IMR-90 (cell line): Measurements from ENCODE around the gene EDIL3. TPM values are rescaled to one million over a fixed set of nuclear protein-coding genes. Genes with fewer than 3 reads are reported as not detected.

Experiments used
- ATAC-seq: fragments of 200-7000 bp; cut with Tn5 transposase; 2 replicates; pipeline ENCODE4 v1.9.1; 2020; ENCODE audit warnings: low read depth, mild to moderate bottlenecking, moderate library complexity
- BruUV-seq: library from RNA; stranded (reverse); fragments of 400-500 nt; replicated peaks from 2 replicates; lab custom pipeline; 2021; lab: Mats Ljungman, UMichigan
- CTCF ChIA-PET: fragments of 300-600 bp; formaldehyde crosslinking; extraction: SDS; loops from one replicate; lab custom pipeline; 2021; ENCODE audit warnings: antibody characterized with exemption; lab: Yijun Ruan, JAX
- POLR2A ChIA-PET: fragments of 300-600 bp; sonication (Branson Sonifier 250); formaldehyde crosslinking; loops from one replicate; lab custom pipeline; 2022; ENCODE audit warnings: antibody characterized with exemption; ENCODE audit not compliant: unreplicated experiment; lab: Charles Lee
- DNase-seq: peaks from one replicate; pipeline ENCODE4 v3.0.0; 2013
- H2AFZ ChIP-seq: replicated peaks from 2 replicates; pipeline ENCODE3; 2013; ENCODE audit warnings: low read length, mild to moderate bottlenecking; ENCODE audit not compliant: poor library complexity
- H2AK5ac ChIP-seq: 2 replicates; pipeline ENCODE4 v1.6.1; 2013; ENCODE audit warnings: low read depth, low read length, inconsistent platforms
- H2AK9ac ChIP-seq: replicated peaks from 2 replicates; pipeline ENCODE3; 2013; ENCODE audit warnings: mild to moderate bottlenecking, low read depth, low read length, moderate library complexity; ENCODE audit not compliant: poor library complexity
- H2BK120ac ChIP-seq: 2 replicates; pipeline ENCODE4 v1.6.1; 2013; ENCODE audit warnings: low read depth, low read length, inconsistent platforms
- H2BK15ac ChIP-seq: 3 replicates; pipeline ENCODE4 v1.6.1; 2013; ENCODE audit warnings: low read depth, low read length, inconsistent platforms
- H2BK20ac ChIP-seq: 2 replicates; pipeline ENCODE4 v1.6.1; 2013; ENCODE audit warnings: low read depth, mild to moderate bottlenecking, inconsistent platforms, low read length, moderate library complexity
- H2BK5ac ChIP-seq: 2 replicates; pipeline ENCODE4 v1.6.1; 2013; ENCODE audit warnings: mild to moderate bottlenecking, low read depth, low read length, inconsistent platforms; ENCODE audit not compliant: poor library complexity, severe bottlenecking
- H3K14ac ChIP-seq: replicated peaks from 2 replicates; pipeline ENCODE4 v1.6.1; 2013; ENCODE audit warnings: low read depth, low read length, inconsistent platforms
- H3K18ac ChIP-seq: 2 replicates; pipeline ENCODE4 v1.6.1; 2013; ENCODE audit warnings: low read depth, low read length, control low read depth
- H3K23ac ChIP-seq: 2 replicates; pipeline ENCODE4 v1.6.1; 2013; ENCODE audit warnings: low read depth, low read length, inconsistent platforms
- H3K27ac ChIP-seq: 2 replicates; pipeline ENCODE4 v1.5.1; 2013; ENCODE audit warnings: mild to moderate bottlenecking, control low read depth, low read length; ENCODE audit not compliant: insufficient read depth
- H3K27me3 ChIP-seq: 2 replicates; pipeline ENCODE4 v1.6.1; 2013; ENCODE audit warnings: low read length; ENCODE audit not compliant: control insufficient read depth, insufficient read depth
- H3K36me3 ChIP-seq: 2 replicates; pipeline ENCODE4 v1.6.1; 2013; ENCODE audit warnings: low read length, mixed read lengths; ENCODE audit not compliant: control insufficient read depth, insufficient read depth
- H3K4ac ChIP-seq: 2 replicates; pipeline ENCODE4 v1.6.1; 2013; ENCODE audit warnings: low read depth, low read length, inconsistent platforms
- H3K4me1 ChIP-seq: 2 replicates; pipeline ENCODE4 v1.6.1; 2013; ENCODE audit warnings: low read length, mixed read lengths; ENCODE audit not compliant: control insufficient read depth, insufficient read depth
- H3K4me2 ChIP-seq: 2 replicates; pipeline ENCODE4 v1.6.1; 2013; ENCODE audit warnings: low read depth, mild to moderate bottlenecking, control low read depth, low read length, moderate library complexity
- H3K4me3 ChIP-seq: 2 replicates; pipeline ENCODE4 v1.5.1; 2013; ENCODE audit warnings: low read depth, mild to moderate bottlenecking, control low read depth, low read length, moderate library complexity; ENCODE audit not compliant: insufficient read depth
- H3K56ac ChIP-seq: 2 replicates; pipeline ENCODE4 v1.6.1; 2013; ENCODE audit warnings: low read length, inconsistent platforms; ENCODE audit not compliant: insufficient read depth; ENCODE audit errors: extremely low read depth
- H3K79me1 ChIP-seq, 2 experiments: 2 replicates each; pipeline ENCODE4 v1.6.1; 2013; ENCODE audit warnings: low read length in 2 of 2, inconsistent platforms in 1 of 2, low read depth in 1 of 2
- H3K9ac ChIP-seq: 2 replicates; pipeline ENCODE4 v1.6.1; 2013; ENCODE audit warnings: low read depth, low read length, control low read depth
- H3K9me1 ChIP-seq: 2 replicates; pipeline ENCODE4 v1.6.1; 2013; ENCODE audit warnings: low read length, inconsistent platforms; ENCODE audit not compliant: insufficient read depth
- H3K9me3 ChIP-seq: 2 replicates; pipeline ENCODE4 v1.6.1; 2013; ENCODE audit warnings: low read length; ENCODE audit not compliant: control insufficient read depth, insufficient read depth
- H4K20me1 ChIP-seq: 2 replicates; pipeline ENCODE4 v1.6.1; 2013; ENCODE audit warnings: low read length, inconsistent platforms; ENCODE audit not compliant: insufficient read depth
- H4K5ac ChIP-seq: 2 replicates; pipeline ENCODE4 v1.6.1; 2013; ENCODE audit warnings: mild to moderate bottlenecking, low read depth, low read length, control low read depth
- H4K8ac ChIP-seq, 2 experiments: 2 replicates each; pipeline ENCODE4 v1.6.1; 2013; ENCODE audit warnings: low read depth in 2 of 2, low read length in 2 of 2, control low read depth in 1 of 2, inconsistent platforms in 1 of 2
- H4K91ac ChIP-seq: 2 replicates; pipeline ENCODE4 v1.6.1; 2013; ENCODE audit warnings: low read depth, low read length, inconsistent platforms; ENCODE audit not compliant: insufficient read depth
- CEBPB ChIP-seq: IDR thresholded peaks from 2 replicates; pipeline ENCODE4 v1.6.1; 2012; ENCODE audit warnings: low read depth, low read length, improper control_type of control experiment
- CHD1 ChIP-seq: IDR thresholded peaks from 2 replicates; pipeline ENCODE4 v1.6.1; 2012; ENCODE audit warnings: low read depth, low read length, improper control_type of control experiment
- FOS ChIP-seq: fragments of 150-350 bp; IDR thresholded peaks from 2 replicates; pipeline ENCODE4 v1.6.1; 2016; ENCODE audit warnings: low read depth, low read length
- MAFK ChIP-seq: IDR thresholded peaks from 2 replicates; pipeline ENCODE4 v1.6.1; 2012; ENCODE audit warnings: low read depth, low read length, improper control_type of control experiment
- MAZ ChIP-seq: IDR thresholded peaks from 2 replicates; pipeline ENCODE4 v1.6.1; 2012; ENCODE audit warnings: low read depth, mild to moderate bottlenecking, low read length, improper control_type of control experiment, moderate library complexity, borderline replicate concordance
- MXI1 ChIP-seq: IDR thresholded peaks from 2 replicates; pipeline ENCODE4 v1.6.1; 2012; ENCODE audit warnings: low read depth, mild to moderate bottlenecking, low read length, moderate library complexity, borderline replicate concordance
- POLR2A ChIP-seq: IDR thresholded peaks from 2 replicates; pipeline ENCODE4 v1.6.1; 2012; ENCODE audit warnings: mild to moderate bottlenecking, low read depth, low read length
- SMC3 ChIP-seq: fragments of 150-350 bp; IDR thresholded peaks from 2 replicates; pipeline ENCODE4 v1.6.1; 2016; ENCODE audit warnings: low read depth, mild to moderate bottlenecking, antibody characterized with exemption, low read length, moderate library complexity
- WGBS, 2 experiments: methylation state at CpG; one replicate each; pipeline versions ENCODE4 v1.1.5 to v1.1.7; 2013; ENCODE audit warnings: missing lambda C conversion rate in 2 of 2; ENCODE audit not compliant: insufficient read length in 1 of 2; ENCODE audit errors: extremely low coverage in 2 of 2; 5-methylcytosine and 5-hydroxymethylcytosine counted together
- dilution Hi-C: fragments of 300-500 bp; cut with HindIII; formaldehyde crosslinking; loops from one replicate; pipeline ENCODE4 v1.14.3; 2018; ENCODE audit warnings: low sequenced_read_pairs; ENCODE audit not compliant: unreplicated experiment
- in situ Hi-C: fragments of 300-500 bp; cut with MboI; formaldehyde crosslinking; loops from 3 replicates; pipeline ENCODE4 v1.14.3; 2019; ENCODE audit warnings: low sequenced_read_pairs, inconsistent platforms, mixed read lengths
- intact Hi-C: fragments of 100-400 bp; cut with micrococcal nuclease; formaldehyde crosslinking; loops from 2 replicates; pipeline ENCODE4 v1.10.0; 2022
- polyA plus RNA-seq, 3 experiments: library from polyadenylated mRNA; depleted of rRNA; stranded (reverse); fragments of >200 nt; gene quantifications; 2 replicates each; pipeline ENCODE4 v1.2.3, GENCODE V29; 2012; ENCODE audit warnings: low replicate concordance in 1 of 3
- total RNA-seq: library from RNA; depleted of rRNA; stranded (reverse); fragments of >200 nt; gene quantifications from 2 replicates; pipeline ENCODE4 v1.2.3, GENCODE V29; 2012
- TF ChIP-seq, protein P1 (sequence below): conservative IDR thresholded peaks from 2 replicates; pipeline ENCODE4 v1.5.1; 2012; ENCODE audit warnings: mild to moderate bottlenecking, low read depth, low read length, improper control_type of control experiment
- TF ChIP-seq, protein P2 (sequence below): fragments of 150-350 bp; IDR thresholded peaks from 2 replicates; pipeline ENCODE4 v1.6.1; 2016; ENCODE audit warnings: low read depth, mild to moderate bottlenecking, low read length, moderate library complexity, borderline replicate concordance

Gene EDIL3
- total and polyA plus RNA-seq, 2 of the 4 experiments (the other 2 are of a cell fraction): 55.5 to 82.8 TPM

DNA sequence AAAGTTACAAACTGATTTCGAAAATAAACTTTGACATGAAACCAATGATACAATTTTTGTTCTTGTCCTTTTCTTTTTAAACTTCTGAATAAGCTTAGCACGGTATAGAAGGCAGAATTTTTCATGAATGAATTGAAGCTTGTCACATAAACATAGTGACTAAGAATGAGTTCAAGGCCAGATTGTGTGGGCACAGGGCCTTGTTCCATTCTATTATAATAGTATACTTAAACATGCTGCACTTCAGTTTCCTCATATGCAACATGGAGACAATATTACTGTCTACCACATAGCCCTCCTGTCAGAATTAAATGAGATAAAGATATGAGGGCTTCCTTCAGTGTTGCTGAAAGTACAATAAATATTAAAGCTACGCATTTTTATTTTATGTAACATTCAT, 459.8 kb downstream of the EDIL3 start:
- Histone ChIP-seq H3K36me3 (no peaks in the 10 kb centered on the region), H4K8ac (peak overlapping the region in 1 of 2 experiments; percentile 97; a peak in 2 of 4 replicates), H3K79me1 (no peaks in the 10 kb centered on the region), H4K5ac (no peak overlapping the region), H3K9me1 (peaks cover 3% of the 10 kb centered on the region), H3K18ac (peak overlapping the region; percentile 91), H3K27ac (no peak overlapping the region), H3K23ac (no peak overlapping the region), H2AK5ac (no peak overlapping the region), H3K4me2 (peak overlapping the region; percentile 89; the same call in 1 of the 2 replicates), H2AFZ (no peak overlapping the region), H2AK9ac (no peak overlapping the region), H3K4me3 (no peak overlapping the region), H3K56ac (no peak overlapping the region), H2BK5ac (peak overlapping the region; percentile 100), H3K4me1 (peaks cover 21% of the 10 kb centered on the region), H3K9me3 (peaks cover 2% of the 10 kb centered on the region; the same call in 1 of the 2 replicates), H2BK15ac (no peak overlapping the region), H3K14ac (peak overlapping the region; percentile 82; the same call in 1 of the 2 replicates), H3K27me3 (no peaks in the 10 kb centered on the region), H3K4ac (peak overlapping the region; percentile 98; the same call in 1 of the 2 replicates), H3K9ac (no peak overlapping the region), H4K20me1 (no peaks in the 10 kb centered on the region), H2BK20ac (peak overlapping the region; percentile 99; the same call in 1 of the 2 replicates), H2BK120ac (peak overlapping the region; percentile 97), H4K91ac (no peak overlapping the region)
- ChIA-PET POLR2A (no interaction called here), CTCF (interaction anchor here (1.5 kb wide), 1 partner anchor 11 kb away, joined by 4 read pairs; no protein-coding TSS in a partner anchor)
- DNase-seq: peak; percentile 80
- no TSS peak for BruUV-seq
- ATAC-seq: peak; percentile 56
- WGBS, 2 experiments: no CpG with 5 or more reads among the region's 3 CpGs
- dilution Hi-C loops (no loop called here), in situ Hi-C loops (loop anchor here (5.0 kb wide), 1 partner anchor 452 kb away; no protein-coding TSS in a partner anchor), intact Hi-C loops (no loop called here)
- TF ChIP-seq CEBPB: no peak
- no peak for TF ChIP-seq FOS
- no peak for TF ChIP-seq MAZ
- TF ChIP-seq CHD1: no peak
- TF ChIP-seq MAFK: no peak
- no peak for TF ChIP-seq SMC3
- TF ChIP-seq POLR2A: no peak
- TF ChIP-seq, protein P1, sequence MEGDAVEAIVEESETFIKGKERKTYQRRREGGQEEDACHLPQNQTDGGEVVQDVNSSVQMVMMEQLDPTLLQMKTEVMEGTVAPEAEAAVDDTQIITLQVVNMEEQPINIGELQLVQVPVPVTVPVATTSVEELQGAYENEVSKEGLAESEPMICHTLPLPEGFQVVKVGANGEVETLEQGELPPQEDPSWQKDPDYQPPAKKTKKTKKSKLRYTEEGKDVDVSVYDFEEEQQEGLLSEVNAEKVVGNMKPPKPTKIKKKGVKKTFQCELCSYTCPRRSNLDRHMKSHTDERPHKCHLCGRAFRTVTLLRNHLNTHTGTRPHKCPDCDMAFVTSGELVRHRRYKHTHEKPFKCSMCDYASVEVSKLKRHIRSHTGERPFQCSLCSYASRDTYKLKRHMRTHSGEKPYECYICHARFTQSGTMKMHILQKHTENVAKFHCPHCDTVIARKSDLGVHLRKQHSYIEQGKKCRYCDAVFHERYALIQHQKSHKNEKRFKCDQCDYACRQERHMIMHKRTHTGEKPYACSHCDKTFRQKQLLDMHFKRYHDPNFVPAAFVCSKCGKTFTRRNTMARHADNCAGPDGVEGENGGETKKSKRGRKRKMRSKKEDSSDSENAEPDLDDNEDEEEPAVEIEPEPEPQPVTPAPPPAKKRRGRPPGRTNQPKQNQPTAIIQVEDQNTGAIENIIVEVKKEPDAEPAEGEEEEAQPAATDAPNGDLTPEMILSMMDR: no peak
- TF ChIP-seq, protein P2, sequence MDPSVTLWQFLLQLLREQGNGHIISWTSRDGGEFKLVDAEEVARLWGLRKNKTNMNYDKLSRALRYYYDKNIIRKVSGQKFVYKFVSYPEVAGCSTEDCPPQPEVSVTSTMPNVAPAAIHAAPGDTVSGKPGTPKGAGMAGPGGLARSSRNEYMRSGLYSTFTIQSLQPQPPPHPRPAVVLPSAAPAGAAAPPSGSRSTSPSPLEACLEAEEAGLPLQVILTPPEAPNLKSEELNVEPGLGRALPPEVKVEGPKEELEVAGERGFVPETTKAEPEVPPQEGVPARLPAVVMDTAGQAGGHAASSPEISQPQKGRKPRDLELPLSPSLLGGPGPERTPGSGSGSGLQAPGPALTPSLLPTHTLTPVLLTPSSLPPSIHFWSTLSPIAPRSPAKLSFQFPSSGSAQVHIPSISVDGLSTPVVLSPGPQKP: no peak
- no peak for TF ChIP-seq MXI1
